GM12872 (cell line): ENCODE data around the gene SRR.

Experiments used
- TF ChIP-seq, protein P1 (sequence below): IDR thresholded peaks from 3 replicates; pipeline ENCODE4 v1.5.1; 2011; ENCODE audit warnings: low read depth, mild to moderate bottlenecking, low read length, moderate library complexity; ENCODE audit not compliant: insufficient read depth

Gene SRR

DNA sequence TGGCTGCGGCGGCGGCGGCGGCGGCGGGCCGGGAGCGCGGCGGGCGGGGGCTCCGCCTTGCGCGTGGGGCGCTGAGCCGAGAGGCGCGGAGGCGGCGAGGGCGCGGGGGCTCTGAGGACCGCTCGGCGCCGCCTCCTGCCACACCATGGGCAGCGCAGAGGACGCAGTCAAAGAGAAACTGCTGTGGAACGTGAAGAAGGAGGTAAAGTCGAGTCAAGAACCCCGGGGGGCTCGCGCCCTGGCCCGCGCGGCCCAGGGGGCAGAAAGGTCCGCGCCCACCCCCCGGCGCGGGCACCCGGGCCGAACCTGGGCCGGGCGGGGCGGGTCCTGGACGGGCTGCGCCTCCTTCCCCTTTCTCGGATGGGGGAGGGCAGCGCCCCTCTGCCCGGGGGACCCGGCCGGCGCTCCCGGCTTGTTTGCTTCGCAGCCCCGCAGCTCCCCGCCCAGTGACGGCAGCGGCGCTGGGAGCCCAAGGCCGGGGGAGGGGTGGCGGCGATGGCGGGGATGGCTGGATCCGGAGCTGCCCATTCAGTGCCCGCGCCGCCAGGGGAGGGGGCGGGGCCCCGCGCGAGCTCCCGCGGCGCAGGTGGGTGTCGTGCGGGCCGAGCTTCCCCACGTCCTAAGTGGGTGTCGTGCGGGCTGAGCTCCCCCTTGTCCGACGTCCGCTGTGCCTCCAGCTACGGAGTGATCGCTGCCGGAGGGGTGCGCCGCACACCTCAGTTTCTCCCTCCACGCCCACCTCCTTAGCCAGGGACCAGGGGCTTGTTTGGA lies 34.0 kb downstream of the SRR start:
- TF ChIP-seq, protein P1, sequence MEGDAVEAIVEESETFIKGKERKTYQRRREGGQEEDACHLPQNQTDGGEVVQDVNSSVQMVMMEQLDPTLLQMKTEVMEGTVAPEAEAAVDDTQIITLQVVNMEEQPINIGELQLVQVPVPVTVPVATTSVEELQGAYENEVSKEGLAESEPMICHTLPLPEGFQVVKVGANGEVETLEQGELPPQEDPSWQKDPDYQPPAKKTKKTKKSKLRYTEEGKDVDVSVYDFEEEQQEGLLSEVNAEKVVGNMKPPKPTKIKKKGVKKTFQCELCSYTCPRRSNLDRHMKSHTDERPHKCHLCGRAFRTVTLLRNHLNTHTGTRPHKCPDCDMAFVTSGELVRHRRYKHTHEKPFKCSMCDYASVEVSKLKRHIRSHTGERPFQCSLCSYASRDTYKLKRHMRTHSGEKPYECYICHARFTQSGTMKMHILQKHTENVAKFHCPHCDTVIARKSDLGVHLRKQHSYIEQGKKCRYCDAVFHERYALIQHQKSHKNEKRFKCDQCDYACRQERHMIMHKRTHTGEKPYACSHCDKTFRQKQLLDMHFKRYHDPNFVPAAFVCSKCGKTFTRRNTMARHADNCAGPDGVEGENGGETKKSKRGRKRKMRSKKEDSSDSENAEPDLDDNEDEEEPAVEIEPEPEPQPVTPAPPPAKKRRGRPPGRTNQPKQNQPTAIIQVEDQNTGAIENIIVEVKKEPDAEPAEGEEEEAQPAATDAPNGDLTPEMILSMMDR = no peak

DNA sequence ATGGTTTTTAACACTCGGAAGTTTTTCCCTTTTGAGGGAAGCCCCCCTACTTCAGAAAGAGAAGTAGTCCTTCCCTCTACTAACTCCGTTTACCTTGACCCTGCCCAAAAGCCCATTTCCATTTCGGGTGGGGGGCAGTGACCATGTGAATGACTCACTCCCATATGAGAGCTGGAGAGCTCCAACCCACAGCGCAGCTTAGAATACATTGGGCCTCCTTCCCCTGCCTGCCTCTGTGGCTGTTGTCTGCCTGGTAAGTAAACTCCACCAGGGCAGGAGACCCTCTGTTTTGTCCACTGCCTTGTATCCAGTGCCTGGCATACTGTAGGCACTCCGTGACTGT lies 34.5 kb downstream of the SRR start:
- TF ChIP-seq, protein P1 = no peak

GRCh38 chr17:2343421-2343820 lies 39.7 kb downstream of the SRR start:
- TF ChIP-seq, protein P1 = no peak

DNA sequence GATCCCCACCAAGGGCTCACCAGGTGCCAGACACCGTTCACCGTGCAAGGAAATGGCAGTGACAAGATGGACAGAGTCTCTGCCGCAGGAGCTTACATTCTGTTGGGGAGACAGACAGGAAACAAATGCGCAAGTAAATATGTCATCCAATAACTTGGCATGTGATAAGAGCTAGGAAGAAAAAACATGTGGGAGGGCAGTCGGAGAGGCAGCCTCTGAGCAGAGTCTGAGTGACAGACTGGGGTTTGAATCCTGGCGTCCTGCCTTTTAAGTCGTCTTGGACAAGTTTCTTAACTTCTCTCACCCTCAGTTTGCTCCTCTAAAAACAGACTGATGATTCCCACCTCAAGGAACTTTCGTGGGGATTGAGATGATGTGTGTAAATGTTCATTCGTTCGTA lies 40.8 kb downstream of the SRR start:
- TF ChIP-seq, protein P1 = no peak

DNA sequence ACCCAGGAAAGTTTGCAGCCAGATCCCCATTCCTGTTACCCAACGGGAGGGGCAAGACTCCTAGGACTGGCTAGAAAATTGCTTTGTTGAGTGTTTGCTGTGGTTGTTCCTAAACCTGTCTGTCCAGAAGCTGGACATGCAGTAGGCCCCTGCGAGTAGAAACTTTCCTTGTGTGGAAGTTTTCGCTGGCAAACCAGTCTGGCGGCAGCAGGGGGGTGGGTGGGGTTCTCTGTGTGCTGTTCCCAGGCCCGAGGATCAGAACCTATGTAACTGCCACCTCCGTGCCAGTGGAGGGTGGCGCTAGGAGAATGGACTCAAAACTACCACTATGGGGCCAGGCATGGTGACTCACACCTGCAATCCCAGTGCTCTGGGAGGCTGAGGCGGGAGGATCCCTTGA lies 42.7 kb downstream of the SRR start:
- TF ChIP-seq, protein P1 = no peak

GRCh38 chr17:2347805-2348685 lies 44.3 kb downstream of the SRR start:
- TF ChIP-seq, protein P1 = no peak

DNA sequence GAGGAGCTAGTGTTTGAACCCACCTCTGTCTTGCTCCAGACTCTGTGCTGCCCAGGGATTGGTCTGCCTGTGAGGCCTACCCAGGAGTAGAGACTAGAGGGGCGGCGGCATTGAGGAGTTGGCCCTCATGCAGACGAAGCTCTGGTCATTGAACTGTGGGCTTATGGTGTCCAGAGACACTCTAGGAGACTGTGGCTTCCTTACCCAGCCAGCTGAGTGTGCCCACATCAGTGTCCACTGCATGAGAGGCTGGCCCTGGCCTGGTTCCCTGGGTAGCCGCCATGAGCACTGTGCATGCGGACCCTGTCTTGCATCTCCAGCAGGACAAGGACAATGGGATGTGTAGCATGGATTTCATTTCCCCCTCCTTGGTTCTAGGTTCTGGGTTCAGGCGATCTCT lies 47.5 kb downstream of the SRR start:
- TF ChIP-seq, protein P1 = no peak
